ENCODE measurements around the gene TRIAP1.

DNA sequence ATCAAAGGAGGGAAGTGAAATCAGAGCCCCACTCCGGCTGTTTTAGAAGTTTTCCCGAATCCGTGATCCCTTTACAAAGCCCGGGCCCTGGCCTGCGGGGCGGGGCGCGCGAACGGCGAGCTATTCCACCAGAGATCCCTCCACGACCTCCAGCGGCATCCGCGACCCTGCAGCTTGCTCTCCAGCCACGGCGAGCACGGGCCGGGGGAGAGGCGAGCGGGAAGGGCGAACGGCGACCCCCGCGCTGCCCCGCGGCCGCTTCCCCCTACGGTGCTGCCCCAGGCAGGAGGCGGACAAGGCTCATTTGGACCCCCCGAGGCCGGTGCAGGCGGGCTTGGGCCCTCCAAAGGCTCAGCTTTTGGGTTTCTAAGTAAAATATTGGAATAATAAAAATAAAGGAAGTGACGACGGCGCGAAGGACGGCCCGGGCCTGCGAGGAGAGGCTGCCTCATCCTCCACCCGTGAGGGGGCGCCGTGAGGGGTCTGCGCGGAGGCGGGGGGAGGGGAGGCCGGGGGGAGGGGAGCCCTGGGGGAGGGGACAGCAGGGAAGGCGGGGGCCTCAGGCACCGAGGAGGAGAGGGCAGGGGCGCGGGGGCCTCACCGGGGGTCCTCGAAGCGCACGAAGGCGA is 22.8 kb upstream of the TRIAP1 start:
- TF ChIP-seq ZFP3 (CRISPR knock-in tag; IDR thresholded peaks at IDR 0.05), result no peak
- TF ChIP-seq PPARA (CRISPR knock-in tag; IDR thresholded peaks at IDR 0.05; ENCODE audit: borderline replicate concordance), result no peak
- TF ChIP-seq, protein P1, sequence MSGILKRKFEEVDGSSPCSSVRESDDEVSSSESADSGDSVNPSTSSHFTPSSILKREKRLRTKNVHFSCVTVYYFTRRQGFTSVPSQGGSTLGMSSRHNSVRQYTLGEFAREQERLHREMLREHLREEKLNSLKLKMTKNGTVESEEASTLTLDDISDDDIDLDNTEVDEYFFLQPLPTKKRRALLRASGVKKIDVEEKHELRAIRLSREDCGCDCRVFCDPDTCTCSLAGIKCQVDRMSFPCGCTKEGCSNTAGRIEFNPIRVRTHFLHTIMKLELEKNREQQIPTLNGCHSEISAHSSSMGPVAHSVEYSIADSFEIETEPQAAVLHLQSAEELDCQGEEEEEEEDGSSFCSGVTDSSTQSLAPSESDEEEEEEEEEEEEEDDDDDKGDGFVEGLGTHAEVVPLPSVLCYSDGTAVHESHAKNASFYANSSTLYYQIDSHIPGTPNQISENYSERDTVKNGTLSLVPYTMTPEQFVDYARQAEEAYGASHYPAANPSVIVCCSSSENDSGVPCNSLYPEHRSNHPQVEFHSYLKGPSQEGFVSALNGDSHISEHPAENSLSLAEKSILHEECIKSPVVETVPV (CRISPR knock-in tag; IDR thresholded peaks at IDR 0.05), result no peak
- TF ChIP-seq ARNTL (CRISPR knock-in tag; IDR thresholded peaks at IDR 0.05; ENCODE audit: borderline replicate concordance, low read depth), result no peak
- no peak for TF ChIP-seq ZNF8 (CRISPR knock-in tag; IDR thresholded peaks at IDR 0.05)
- TF ChIP-seq, protein P2, sequence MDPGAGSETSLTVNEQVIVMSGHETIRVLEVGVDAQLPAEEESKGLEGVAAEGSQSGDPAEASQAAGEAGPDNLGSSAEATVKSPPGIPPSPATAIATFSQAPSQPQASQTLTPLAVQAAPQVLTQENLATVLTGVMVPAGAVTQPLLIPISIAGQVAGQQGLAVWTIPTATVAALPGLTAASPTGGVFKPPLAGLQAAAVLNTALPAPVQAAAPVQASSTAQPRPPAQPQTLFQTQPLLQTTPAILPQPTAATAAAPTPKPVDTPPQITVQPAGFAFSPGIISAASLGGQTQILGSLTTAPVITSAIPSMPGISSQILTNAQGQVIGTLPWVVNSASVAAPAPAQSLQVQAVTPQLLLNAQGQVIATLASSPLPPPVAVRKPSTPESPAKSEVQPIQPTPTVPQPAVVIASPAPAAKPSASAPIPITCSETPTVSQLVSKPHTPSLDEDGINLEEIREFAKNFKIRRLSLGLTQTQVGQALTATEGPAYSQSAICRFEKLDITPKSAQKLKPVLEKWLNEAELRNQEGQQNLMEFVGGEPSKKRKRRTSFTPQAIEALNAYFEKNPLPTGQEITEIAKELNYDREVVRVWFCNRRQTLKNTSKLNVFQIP (CRISPR knock-in tag; IDR thresholded peaks at IDR 0.05; ENCODE audit: borderline replicate concordance, low read depth), result no peak
- TF ChIP-seq BACH2 (CRISPR knock-in tag; IDR thresholded peaks at IDR 0.05; ENCODE audit: borderline replicate concordance), result no peak
- TF ChIP-seq, protein P3, sequence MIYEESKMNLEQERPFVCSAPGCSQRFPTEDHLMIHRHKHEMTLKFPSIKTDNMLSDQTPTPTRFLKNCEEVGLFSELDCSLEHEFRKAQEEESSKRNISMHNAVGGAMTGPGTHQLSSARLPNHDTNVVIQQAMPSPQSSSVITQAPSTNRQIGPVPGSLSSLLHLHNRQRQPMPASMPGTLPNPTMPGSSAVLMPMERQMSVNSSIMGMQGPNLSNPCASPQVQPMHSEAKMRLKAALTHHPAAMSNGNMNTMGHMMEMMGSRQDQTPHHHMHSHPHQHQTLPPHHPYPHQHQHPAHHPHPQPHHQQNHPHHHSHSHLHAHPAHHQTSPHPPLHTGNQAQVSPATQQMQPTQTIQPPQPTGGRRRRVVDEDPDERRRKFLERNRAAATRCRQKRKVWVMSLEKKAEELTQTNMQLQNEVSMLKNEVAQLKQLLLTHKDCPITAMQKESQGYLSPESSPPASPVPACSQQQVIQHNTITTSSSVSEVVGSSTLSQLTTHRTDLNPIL (CRISPR knock-in tag; IDR thresholded peaks at IDR 0.05; ENCODE audit: low read depth), result no peak

All from SK-N-SH treated with all-trans-retinoic acid at 6 μM for 48 hours (cell line).